T-cell (primary cell): ENCODE results near the gene CEP250. TPM values are rescaled to one million over a fixed set of nuclear protein-coding genes. Genes with fewer than 3 reads are reported as not detected.
A peak's percentile ranks its signal among the peaks of the same experiment; 100 is the strongest.

Experiments used
- ATAC-seq, 4 experiments: fragments of 200-7000 bp in 3 of 4; fragments of 150-1000 bp in 1 of 4; cut with Tn5 transposase; replicated peaks in 1 of 4; 1 replicate in 3 of 4; 2 replicates in 1 of 4; pipeline ENCODE4 v1.10.0; 2021; ENCODE audit warnings: moderate library complexity in 3 of 4, mild to moderate bottlenecking in 2 of 4, moderate number of reproducible peaks in 1 of 4
- CTCF ChIA-PET, 2 donors: fragments of 300-600 bp; sonication (Branson Sonifier 250); formaldehyde crosslinking; loops; one replicate each; lab custom pipeline; 2022; ENCODE audit warnings: antibody characterized with exemption in 2 of 2; lab: Charles Lee
- POLR2A ChIA-PET, 2 donors: fragments of 300-600 bp; sonication (Branson Sonifier 250); formaldehyde crosslinking; loops; one replicate each; lab custom pipeline; 2022; ENCODE audit warnings: antibody characterized with exemption in 2 of 2; lab: Charles Lee
- DNase-seq, 35 experiments: peaks; one replicate each; pipeline versions ENCODE4 v3.0.0 to v3.0.0-alpha.2; 2013 to 2023
- H3K27ac ChIP-seq: one replicate; pipeline ENCODE4 v1.5.1; 2013; ENCODE audit warnings: low read length
- H3K27me3 ChIP-seq, 2 experiments: replicated peaks in 1 of 2; 1 replicate in 1 of 2; 2 replicates in 1 of 2; pipeline versions ENCODE4 v1.6.1 to v1.7.0; 2013; ENCODE audit warnings: low read length in 1 of 2, mixed read lengths in 1 of 2; ENCODE audit not compliant: control insufficient read depth in 2 of 2, insufficient read depth in 2 of 2; ENCODE audit errors: extremely low read depth in 1 of 2
- H3K36me3 ChIP-seq, 2 donors: 1 replicate in 1 of 2; 2 replicates in 1 of 2; pipeline versions ENCODE4 v1.6.1 to v1.7.0; 2013; ENCODE audit warnings: low read length in 1 of 2; ENCODE audit not compliant: control insufficient read depth in 2 of 2, insufficient read depth in 1 of 2; ENCODE audit errors: extremely low read depth in 1 of 2
- H3K4me1 ChIP-seq, 2 experiments: 1 replicate in 1 of 2; 2 replicates in 1 of 2; pipeline versions ENCODE4 v1.6.1 to v1.7.0; 2013; ENCODE audit warnings: low read length in 2 of 2, mixed read lengths in 1 of 2; ENCODE audit not compliant: insufficient read depth in 2 of 2, control insufficient read depth in 1 of 2; ENCODE audit errors: extremely low read depth in 1 of 2
- H3K4me3 ChIP-seq, 2 donors: 1 replicate in 1 of 2; 2 replicates in 1 of 2; pipeline versions ENCODE4 v1.5.1 to v1.7.0; 2013; ENCODE audit warnings: mild to moderate bottlenecking in 2 of 2, low read length in 1 of 2, moderate library complexity in 1 of 2; ENCODE audit not compliant: control insufficient read depth in 1 of 2; ENCODE audit errors: extremely low read depth in 1 of 2
- H3K9me3 ChIP-seq: 2 replicates; pipeline ENCODE4 v1.7.0; 2013
- H3K27ac Mint-ChIP-seq, 2 donors: one replicate each; pipeline ENCODE4 v1.8.0; 2020 to 2021; ENCODE audit warnings: mild to moderate bottlenecking in 2 of 2, mixed read lengths in 2 of 2
- H3K27me3 Mint-ChIP-seq, 2 donors: one replicate each; pipeline ENCODE4 v1.8.0; 2021 to 2022; ENCODE audit warnings: mixed read lengths in 2 of 2
- H3K36me3 Mint-ChIP-seq: one replicate; pipeline ENCODE4 v1.8.0; 2021; ENCODE audit warnings: mixed read lengths
- H3K4me1 Mint-ChIP-seq, 3 donors: one replicate each; pipeline ENCODE4 v1.8.0; 2020 to 2022; ENCODE audit warnings: mixed read lengths in 3 of 3, mild to moderate bottlenecking in 1 of 3
- H3K4me3 Mint-ChIP-seq, 3 donors: one replicate each; pipeline ENCODE4 v1.8.0; 2020 to 2022; ENCODE audit warnings: mild to moderate bottlenecking in 3 of 3, mixed read lengths in 3 of 3, moderate library complexity in 3 of 3
- H3K9me3 Mint-ChIP-seq, 3 donors: one replicate each; pipeline ENCODE4 v1.8.0; 2020 to 2022; ENCODE audit warnings: mixed read lengths in 3 of 3
- WGBS: methylation state at CpG from one replicate; pipeline ENCODE4 v1.1.5; 2013; ENCODE audit warnings: missing lambda C conversion rate; ENCODE audit not compliant: insufficient coverage; 5-methylcytosine and 5-hydroxymethylcytosine counted together
- total RNA-seq, 35 experiments: library from RNA in 6 of 35; stranded (reverse) in 6 of 35; fragments of 120-200 nt in 1 of 35; gene quantifications; one replicate each; pipeline versions ENCODE4 v1.2.1 to v1.2.4 and lab custom pipeline; 2013 to 2026

Gene CEP250
- total RNA-seq, 5 donors from 2014 or later (not counting 1 experiment from before 2014, with no cell fraction given) = 45.7 to 70.7 (median 67.4) TPM

DNA sequence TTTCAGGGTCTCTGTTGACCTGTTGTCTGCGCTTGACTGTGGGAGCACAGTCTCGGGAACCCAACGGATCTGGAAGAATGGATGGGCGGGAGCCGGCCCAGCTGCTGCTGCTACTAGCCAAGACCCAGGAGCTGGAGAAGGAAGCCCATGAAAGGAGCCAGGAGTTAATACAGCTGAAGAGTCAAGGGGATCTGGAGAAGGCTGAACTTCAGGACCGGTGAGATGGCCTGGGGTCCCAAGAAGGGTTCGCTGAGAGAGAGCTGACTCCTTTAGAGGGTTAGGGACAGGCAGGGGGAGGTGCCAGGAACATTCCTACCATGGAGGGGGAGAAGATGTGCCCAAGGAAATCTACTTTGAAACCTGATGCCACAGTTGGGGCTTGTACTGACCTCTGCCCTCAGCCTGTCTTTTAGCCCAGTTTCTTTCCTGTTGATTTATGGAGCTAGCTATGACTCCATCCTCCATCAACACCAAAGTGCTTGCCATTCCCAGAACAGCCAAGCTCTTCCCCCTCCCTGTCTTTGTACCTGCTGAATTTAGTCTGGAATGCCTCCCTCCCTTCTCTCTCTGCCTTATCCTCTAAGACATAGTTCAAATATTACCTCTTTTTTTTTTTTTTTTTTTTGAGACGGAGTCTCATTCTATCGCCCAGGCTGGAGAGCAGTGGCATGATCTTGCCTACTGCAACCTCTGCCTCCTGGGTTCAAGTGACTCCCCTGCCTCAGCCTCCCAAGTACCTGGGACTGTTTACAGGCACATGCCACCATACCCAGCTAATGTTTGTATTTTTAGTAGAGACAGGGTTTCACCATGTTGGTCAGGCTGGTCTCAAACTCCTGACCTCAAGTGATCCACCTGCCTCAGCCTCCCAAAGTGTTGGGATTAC is 12.2 kb downstream of the CEP250 start:
- peaks cover 3 to 29% of the 10 kb centered on the region in 2 donors for H3K36me3 ChIP-seq
- peaks cover 0 to 6% of the 10 kb centered on the region in 2 experiments for H3K4me1 ChIP-seq
- ATAC-seq = no peak
- no peaks in the 10 kb centered on the region for H3K9me3 Mint-ChIP-seq
- POLR2A ChIA-PET = interaction anchor here in 1 of 2 donors (0.5 kb wide), 1 partner anchor 258 kb away, joined by 6 read pairs; no protein-coding TSS in a partner anchor
- WGBS = 99% methylated on average over 7 of the region's 9 CpGs
- H3K4me1 Mint-ChIP-seq = peaks cover 5 to 6% (median 6%) of the 10 kb centered on the region in 3 donors
- no peak overlapping the region for H3K27ac ChIP-seq
- no peak overlapping the region for H3K4me3 Mint-ChIP-seq
- H3K9me3 ChIP-seq = no peaks in the 10 kb centered on the region
- CTCF ChIA-PET = interaction anchor here in 1 of 2 donors (0.7 kb wide), 1 partner anchor 406 kb away, joined by 4 read pairs; no protein-coding TSS in a partner anchor
- no peak for DNase-seq
- H3K36me3 Mint-ChIP-seq = peaks cover 21% of the 10 kb centered on the region
- H3K27ac Mint-ChIP-seq = peak overlapping the region in 1 of 2 donors; percentile 23
- H3K4me3 ChIP-seq = no peak overlapping the region
- no peaks in the 10 kb centered on the region for H3K27me3 ChIP-seq
- no peaks in the 10 kb centered on the region for H3K27me3 Mint-ChIP-seq

- 100% methylated on average over 3 of the region's 6 CpGs for WGBS
- ChIA-PET POLR2A (no interaction called here), CTCF (interaction anchor here in 1 of 2 donors (1.0 kb wide), 1 partner anchor 412 kb away, joined by 3 read pairs; no protein-coding TSS in a partner anchor)
- ATAC-seq (no peak), DNase-seq (no peak)
- Mint-ChIP-seq H3K36me3 (peaks cover 24% of the 10 kb centered on the region), H3K9me3 (no peaks in the 10 kb centered on the region), H3K4me1 (peaks cover under 1 to 3% (median 1%) of the 10 kb centered on the region in 3 donors), H3K27me3 (no peaks in the 10 kb centered on the region), H3K4me3 (no peak overlapping the region), H3K27ac (no peak overlapping the region)
- Histone ChIP-seq H3K4me3 (no peak overlapping the region), H3K9me3 (no peaks in the 10 kb centered on the region), H3K4me1 (peaks cover 0 to 3% of the 10 kb centered on the region in 2 experiments), H3K27me3 (no peaks in the 10 kb centered on the region), H3K27ac (no peak overlapping the region), H3K36me3 (peaks cover 3 to 41% of the 10 kb centered on the region in 2 donors)
Measured at GRCh38 chr20:35468671-35469334, 13.4 kb downstream of the CEP250 start.

DNA sequence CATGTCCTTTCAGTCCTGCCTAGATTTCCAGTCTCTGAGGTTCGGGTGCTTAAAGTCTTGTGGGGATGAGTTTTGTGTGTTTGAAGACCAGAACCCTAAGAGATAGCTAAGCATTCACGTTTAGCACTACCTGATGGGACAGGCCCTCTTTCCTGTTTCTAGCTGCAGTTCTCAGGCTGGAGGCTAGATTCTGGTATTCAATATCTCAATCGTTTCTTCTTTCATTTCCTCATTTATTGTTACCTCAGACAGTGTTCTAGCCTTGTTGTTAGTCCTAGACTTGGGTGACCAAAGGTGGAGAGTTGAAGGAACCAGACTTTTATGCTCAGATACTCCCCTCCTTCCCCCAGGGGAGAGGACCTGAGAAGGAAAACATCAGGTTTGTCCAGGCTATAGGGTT is 16.8 kb downstream of the CEP250 start:
- POLR2A ChIA-PET = interaction anchor here in 1 of 2 donors (0.5 kb wide), 1 partner anchor 244 kb away, joined by 3 read pairs; no protein-coding TSS in a partner anchor
- no CpG with 5 or more reads among the region's 3 CpGs for WGBS

GRCh38 chr20:35473684-35474083 is 18.3 kb downstream of the CEP250 start:
- 70% methylated on average over 4 of the region's 8 CpGs for whole genome bisulfite sequencing
- Mint-ChIP-seq H3K4me1 (peaks cover 0 to 2% (median under 1%) of the 10 kb centered on the region in 3 donors), H3K27ac (no peak overlapping the region), H3K36me3 (peaks cover 21% of the 10 kb centered on the region), H3K4me3 (no peak overlapping the region), H3K27me3 (no peaks in the 10 kb centered on the region), H3K9me3 (no peaks in the 10 kb centered on the region)
- peaks cover 0 to 63% of the 10 kb centered on the region in 2 donors for H3K36me3 ChIP-seq
- no peak overlapping the region for H3K27ac ChIP-seq
- ChIA-PET POLR2A (no interaction called here), CTCF (interaction anchor here (0.8 to 1.4 kb wide), 2 partner anchors 10 to 11 kb away, joined by 3 to 6 read pairs; no protein-coding TSS in a partner anchor)
- H3K9me3 ChIP-seq = no peaks in the 10 kb centered on the region
- ATAC-seq = no peak
- no peak overlapping the region for H3K4me3 ChIP-seq
- no peaks in the 10 kb centered on the region for H3K4me1 ChIP-seq
- no peak for DNase-seq
- H3K27me3 ChIP-seq = no peaks in the 10 kb centered on the region

More for the DNA sequence above, 16.8 kb downstream of the CEP250 start:
- no peak for ATAC-seq
- DNase-seq = no peak
- no peaks in the 10 kb centered on the region for H3K4me1 ChIP-seq
- no peaks in the 10 kb centered on the region for H3K27me3 Mint-ChIP-seq
- H3K4me1 Mint-ChIP-seq = peaks cover 0 to 2% (median 0%) of the 10 kb centered on the region in 3 donors
- CTCF ChIA-PET = interaction anchor here in 1 of 2 donors (0.5 kb wide), 1 partner anchor 503 kb away, joined by 4 read pairs; no protein-coding TSS in a partner anchor
- peaks cover 16% of the 10 kb centered on the region for H3K36me3 Mint-ChIP-seq
- no peaks in the 10 kb centered on the region for H3K9me3 Mint-ChIP-seq
- peaks cover 0 to 60% of the 10 kb centered on the region in 2 donors for H3K36me3 ChIP-seq
- H3K9me3 ChIP-seq = no peaks in the 10 kb centered on the region
- no peak overlapping the region for H3K27ac ChIP-seq
- no peak overlapping the region for H3K4me3 Mint-ChIP-seq
- H3K4me3 ChIP-seq = no peak overlapping the region
- H3K27ac Mint-ChIP-seq = peak overlapping the region in 1 of 2 donors; percentile 44
- no peaks in the 10 kb centered on the region for H3K27me3 ChIP-seq

GRCh38 chr20:35474303-35474871 is 19.0 kb downstream of the CEP250 start:
- peaks cover 23% of the 10 kb centered on the region for H3K36me3 Mint-ChIP-seq
- peaks cover 1 to 7% (median 2%) of the 10 kb centered on the region in 3 donors for H3K4me1 Mint-ChIP-seq
- no peak overlapping the region for H3K27ac ChIP-seq
- WGBS = no CpG with 5 or more reads among the region's 2 CpGs
- H3K4me1 ChIP-seq = no peaks in the 10 kb centered on the region
- no peaks in the 10 kb centered on the region for H3K9me3 ChIP-seq
- H3K4me3 Mint-ChIP-seq = no peak overlapping the region
- DNase-seq (no peak), ATAC-seq (no peak)
- ChIA-PET CTCF (interaction anchor here (0.8 to 1.4 kb wide), 4 partner anchors 8 to 27 kb away, joined by 3 to 6 read pairs (median 3); no protein-coding TSS in a partner anchor), POLR2A (no interaction called here)
- H3K9me3 Mint-ChIP-seq = no peaks in the 10 kb centered on the region
- H3K27me3 ChIP-seq = no peaks in the 10 kb centered on the region
- no peak overlapping the region for H3K27ac Mint-ChIP-seq
- H3K4me3 ChIP-seq = no peak overlapping the region
- H3K36me3 ChIP-seq = peaks cover 0 to 68% of the 10 kb centered on the region in 2 donors
- no peaks in the 10 kb centered on the region for H3K27me3 Mint-ChIP-seq
